Stimulated activated CD8-positive, alpha-beta memory T cell treated with anti-CD3 and anti-CD28 coated beads, Interleukin-7, amount 100 ng/mL, for 4 hours (primary cell): ENCODE data around the gene MMD.
"Not testable (repeated sequence)": the region's sequence is repeated elsewhere in the genome, so short reads cannot be mapped to it uniquely, and the experiment has no call there.

Source experiments
- DNase-seq, 2 donors: peaks; one replicate each; pipeline ENCODE4 v3.0.0-alpha.2; 2020; ENCODE audit warnings: low read depth in 2 of 2

MMD gene

GRCh38 chr17:55395803-55396505, 25.7 kb downstream of the MMD start:
- DNase-seq: no peak

GRCh38 chr17:55394357-55395021, 27.1 kb downstream of the MMD start:
- no peak for DNase-seq

DNA sequence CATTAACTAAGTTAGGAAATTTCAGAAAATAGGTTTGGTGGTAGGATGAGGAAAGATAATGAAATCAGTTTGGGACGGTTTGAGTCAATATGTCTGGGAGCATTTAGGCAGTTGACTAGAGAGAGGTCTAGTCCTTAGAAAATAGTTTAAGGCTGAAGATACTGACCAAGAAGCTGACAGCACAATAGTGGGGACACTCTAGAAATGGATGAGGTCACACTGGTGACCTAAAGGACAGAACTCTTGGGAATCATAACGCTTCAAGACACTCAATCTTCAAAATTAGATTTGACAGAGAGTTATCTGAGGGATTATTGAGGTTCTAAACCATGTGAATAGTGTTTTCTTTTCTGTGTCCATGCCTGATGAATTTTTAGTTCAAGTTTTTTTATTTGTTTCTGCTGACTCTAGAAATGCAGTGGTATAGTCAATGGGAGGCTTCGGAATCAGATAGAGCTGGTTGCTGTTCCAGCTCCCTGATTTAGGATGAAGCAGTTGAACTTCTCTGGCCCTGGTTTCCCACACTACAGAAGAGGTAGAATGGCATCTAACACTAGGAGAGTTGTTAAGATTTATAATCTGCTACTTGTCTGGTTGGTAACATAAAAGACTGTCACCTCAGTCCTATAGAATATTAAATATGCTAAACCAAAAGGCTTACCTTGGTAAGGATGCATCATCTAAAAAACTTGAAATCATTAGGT, 29.7 kb downstream of the MMD start:
- DNase-seq: no peak

- DNase-seq: no peak
These were observed 30.3 kb downstream of the MMD start for GRCh38 chr17:55391244-55391757.

DNA sequence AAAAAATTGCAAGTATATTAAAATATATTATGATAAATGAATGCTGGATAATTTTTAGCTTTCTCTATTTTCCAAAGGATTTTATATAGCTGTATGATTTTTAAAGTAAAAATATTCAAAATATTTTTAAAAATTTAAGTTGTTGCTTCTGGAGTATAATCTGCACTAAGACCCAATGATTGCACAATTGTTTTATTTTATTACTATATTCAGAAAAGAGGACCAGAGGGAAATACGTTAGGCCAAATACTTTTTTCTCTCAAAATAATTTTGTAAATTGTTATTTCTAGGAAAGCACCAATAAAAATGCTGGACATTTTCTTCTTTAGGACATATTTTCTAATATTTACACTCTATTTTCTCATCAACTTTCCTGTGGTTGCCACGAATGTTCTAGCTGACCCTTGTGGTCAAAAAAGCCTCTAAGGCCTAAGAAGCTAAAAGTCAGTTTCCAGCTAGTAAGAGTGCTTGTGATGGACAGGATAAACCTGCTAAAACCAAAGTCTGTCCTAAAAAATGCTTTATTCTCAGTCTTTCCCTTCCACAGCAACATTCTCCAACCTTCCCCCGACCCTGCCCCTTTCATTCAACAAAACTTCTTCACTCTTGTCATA, 31.2 kb downstream of the MMD start:
- no peak for DNase-seq

DNA sequence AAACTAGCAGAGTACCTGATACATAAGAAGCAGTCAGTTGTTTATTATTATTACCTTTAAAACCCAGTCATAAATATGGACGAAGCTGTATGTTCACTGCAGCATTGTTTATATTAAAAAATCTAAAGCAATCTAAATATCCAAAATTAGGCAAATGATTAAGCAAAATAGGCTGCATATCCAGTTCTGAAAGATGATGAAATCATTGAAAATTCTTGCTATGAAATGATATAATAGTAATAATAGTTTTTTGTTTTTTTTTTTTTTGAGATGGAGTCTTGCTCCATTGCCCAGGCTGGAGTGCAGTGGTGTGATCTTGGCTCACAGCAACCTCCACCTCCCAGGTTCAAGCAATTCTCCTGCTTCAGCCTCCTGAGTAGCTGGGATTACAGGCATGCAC, 31.9 kb downstream of the MMD start:
- not testable (repeated sequence) for DNase-seq

DNA sequence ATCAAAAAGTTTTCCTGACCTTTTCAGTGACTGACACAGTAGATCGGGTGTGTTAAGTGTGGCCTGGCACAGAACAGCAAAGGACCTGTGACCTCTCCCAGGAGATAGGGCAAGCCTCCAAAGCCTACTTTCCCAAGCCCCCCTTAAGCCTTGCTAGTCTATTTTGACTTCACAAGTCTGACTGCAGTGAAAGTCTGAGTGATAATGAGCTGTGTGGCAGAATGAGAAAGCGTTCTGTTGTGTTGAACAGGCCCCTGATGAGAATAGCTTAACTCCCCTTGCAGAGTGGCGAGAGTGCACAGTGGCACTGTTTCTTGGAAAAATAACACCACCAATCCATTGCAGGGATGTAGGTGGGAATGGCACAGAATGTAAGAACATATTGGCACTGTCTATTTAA, 32.8 kb downstream of the MMD start:
- no peak for DNase-seq

- DNase-seq: no peak
These were observed 34.8 kb downstream of the MMD start for GRCh38 chr17:55386796-55387332.

DNA sequence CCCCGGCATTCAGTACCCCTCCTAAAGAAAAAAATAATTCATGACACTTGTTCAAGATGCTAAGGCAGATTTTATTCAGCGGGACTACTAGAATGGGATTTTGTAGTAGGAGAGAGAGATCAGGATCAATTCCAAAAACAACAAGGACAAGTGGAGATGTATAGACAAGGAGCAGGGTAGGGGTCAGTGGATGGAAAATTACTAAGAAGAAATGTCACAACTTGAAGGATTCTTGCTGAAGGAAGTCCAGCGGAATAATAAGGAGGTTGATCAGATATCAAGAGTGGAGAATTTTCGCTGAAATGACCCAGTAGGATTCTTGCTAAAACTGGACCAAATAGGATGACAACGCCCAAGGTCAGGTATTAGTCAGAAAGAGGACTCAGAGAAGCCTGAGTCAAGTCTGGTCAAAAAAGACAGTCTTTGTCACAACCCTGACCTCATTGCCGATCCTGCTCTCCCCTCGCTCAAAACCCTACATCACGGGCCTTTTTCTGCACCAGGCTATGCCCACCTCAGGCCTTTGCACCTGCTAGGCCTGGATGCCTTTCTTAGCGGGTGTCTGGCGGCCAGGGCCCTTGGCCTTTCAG, 36.9 kb downstream of the MMD start:
- DNase-seq: no peak

- DNase-seq: no peak
These were observed 37.6 kb downstream of the MMD start for GRCh38 chr17:55383771-55384642.

DNA sequence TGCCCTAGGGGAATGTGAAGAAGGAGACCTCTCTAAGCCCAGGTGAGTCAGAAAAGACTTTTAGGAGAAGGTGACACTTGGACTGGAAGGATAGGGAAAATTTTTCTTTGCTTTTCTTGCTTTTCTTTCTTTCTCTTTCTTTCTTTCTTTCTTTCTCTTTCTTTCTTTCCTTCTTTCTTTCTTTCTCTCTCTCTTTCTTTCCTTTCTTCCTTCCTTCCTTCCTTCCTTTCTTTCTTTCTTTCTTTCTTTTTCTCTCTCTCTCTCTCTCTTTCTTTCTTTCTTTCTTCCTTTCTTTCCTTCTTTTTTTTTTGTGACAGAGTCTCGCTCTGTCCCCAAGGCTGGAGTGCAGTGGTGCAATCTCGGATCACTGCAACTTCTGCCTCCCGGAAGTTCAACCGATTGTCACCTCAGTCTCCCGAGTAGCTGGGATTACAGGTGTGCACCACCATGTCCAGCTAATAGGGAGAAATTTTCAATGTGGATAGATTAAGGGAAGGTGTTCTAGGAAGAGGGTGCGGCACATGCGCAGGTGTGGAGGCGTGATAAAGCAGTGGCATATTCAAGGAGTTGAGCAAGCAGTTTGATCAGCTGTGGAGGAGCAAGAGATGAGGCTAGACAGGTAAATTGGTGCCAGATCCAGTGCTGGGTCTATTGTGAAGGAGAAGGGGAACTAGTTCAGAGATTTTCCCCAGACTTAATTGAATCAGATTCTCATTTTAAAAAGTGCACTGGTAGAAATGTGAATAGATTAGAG, 40.4 kb downstream of the MMD start:
- no peak for DNase-seq

DNA sequence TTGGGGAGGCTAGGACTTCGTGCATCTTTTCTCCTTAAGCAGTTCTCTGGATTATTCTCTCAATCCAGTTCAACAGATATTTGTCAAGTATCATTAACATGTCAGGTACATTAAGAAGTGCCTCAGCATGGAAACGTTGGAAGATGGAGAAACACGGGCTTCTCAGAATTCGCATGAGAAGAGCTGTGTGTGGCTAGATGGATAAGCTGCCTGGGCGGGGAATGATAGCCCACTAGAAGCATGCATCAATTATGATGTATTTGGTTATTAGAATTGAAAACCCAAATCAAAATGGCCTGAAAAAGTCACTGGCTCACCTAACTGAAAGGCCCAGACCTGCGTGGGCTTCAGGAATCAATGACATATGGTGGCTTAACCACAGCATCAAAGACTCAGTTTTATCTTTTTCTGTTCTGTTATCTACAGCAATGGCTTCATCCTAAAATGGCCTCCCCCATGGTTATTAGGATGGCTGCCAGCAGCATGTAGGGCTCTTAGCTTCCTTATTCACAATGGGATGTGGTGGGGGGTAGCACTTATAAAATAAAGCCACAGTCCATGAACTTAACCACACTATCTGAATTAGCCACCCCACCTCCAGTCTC, 43.9 kb downstream of the MMD start:
- DNase-seq: no peak

DNA sequence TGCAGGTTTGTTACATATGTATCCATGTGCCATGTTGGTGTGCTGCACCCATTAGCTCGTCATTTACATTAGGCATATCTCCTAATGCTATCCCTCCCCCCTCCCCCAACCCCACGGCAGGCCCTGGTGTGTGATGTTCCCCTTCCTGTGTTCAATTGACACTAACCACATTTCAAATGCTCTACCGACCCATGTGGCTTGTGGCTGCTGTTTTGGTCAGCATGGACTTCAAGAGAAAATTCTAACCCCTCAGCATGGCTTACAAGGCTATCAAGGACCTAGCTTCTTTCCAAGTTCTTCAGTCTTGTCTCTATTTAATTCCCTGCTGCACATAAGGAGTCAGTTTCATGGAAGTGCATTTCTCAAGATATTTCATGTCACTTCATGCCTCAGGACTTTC, 52.9 kb downstream of the MMD start:
- no peak for DNase-seq

- no peak for DNase-seq
These were observed 55.6 kb downstream of the MMD start for GRCh38 chr17:55366020-55366481.

- no peak for DNase-seq
These were observed 58.6 kb downstream of the MMD start for GRCh38 chr17:55363033-55363432.

- no peak for DNase-seq
These were observed 60.7 kb downstream of the MMD start for GRCh38 chr17:55360971-55361370.

DNA sequence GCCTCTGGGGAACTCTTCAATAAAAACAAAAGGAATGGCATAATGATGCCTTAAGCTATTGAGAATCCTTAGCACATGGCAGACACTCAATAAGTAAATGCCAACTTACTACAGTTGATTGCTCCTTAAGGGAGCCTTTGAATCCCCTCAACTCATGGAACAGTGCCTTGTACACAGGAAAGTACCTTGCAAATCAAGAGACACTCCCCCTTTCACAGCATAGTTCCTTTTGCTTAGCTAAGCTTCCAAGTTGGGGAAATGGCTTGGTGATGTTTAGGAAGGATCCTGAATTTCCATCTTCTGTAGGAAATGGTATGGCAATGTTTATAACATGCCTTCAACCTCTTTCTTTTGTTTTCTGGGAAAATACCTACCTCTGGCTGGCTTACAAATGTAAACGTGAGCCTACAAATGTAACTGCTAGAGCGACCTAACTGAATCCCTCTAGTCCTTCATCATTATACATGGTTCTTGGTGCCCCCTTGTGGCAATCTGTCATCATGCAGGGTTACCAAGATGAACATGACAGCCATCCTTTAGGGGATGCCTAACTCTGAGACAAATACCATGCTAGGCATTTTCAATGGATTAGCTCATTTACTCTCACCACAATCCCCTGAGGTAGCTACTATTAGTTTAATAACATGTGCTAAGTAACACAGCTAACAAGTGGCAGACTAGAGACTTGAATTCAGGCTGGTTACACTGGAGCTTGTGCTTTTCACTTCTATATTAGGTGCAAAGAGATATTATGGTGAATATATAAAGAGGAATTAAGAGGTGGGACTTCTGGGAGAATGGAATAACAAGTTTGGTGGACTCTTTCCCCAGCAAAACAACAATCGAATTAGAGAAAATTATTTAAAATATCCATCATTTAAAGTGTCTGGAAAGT, 65.0 kb downstream of the MMD start:
- peak; percentile 24 to 60 for DNase-seq

DNA sequence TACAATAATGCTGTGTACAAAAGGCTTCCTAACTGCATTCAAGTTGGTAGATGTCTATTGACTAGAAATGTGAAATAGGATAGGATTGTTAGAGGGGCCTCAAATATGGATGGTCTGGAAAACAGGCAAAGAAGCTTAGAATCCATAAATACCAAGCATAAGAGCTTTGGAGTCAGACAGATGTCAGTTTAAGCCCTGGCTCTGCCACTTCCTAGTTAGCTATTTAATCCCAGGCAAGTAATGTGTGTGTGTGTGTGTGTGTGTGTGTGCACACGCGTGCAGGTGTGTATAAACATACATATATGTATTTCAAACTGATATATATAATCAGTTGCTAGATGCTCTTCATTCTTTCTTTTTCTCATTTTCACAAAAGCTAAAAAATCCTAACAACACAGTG, 66.7 kb downstream of the MMD start:
- no peak for DNase-seq
